HCT116 (cell line): Measurements from ENCODE around the gene FLVCR1. TPM values are rescaled to one million over a fixed set of nuclear protein-coding genes. Genes with fewer than 3 reads are reported as not detected.

Experiments used
- ATAC-seq: fragments of 200-7000 bp; cut with Tn5 transposase; 2 replicates; pipeline ENCODE4 v1.9.1; 2020; ENCODE audit warnings: mild to moderate bottlenecking, moderate library complexity
- BruUV-seq: library from RNA; stranded (reverse); fragments of 400-500 nt; replicated peaks from 2 replicates; lab custom pipeline; 2021; lab: Mats Ljungman, UMichigan
- CTCF ChIA-PET: fragments of 300-600 bp; sonication (Branson Sonifier 250); formaldehyde crosslinking; loops from one replicate; lab custom pipeline; 2021; ENCODE audit warnings: antibody characterized with exemption; lab: Charles Lee
- POLR2A ChIA-PET: fragments of 300-600, 350-600 bp; sonication (Branson Sonifier 250); formaldehyde crosslinking; loops from one replicate; lab custom pipeline; 2021; ENCODE audit warnings: antibody characterized with exemption; lab: Charles Lee
- RAD21 ChIA-PET, 2 experiments: fragments of 300-600 bp; sonication (Branson Sonifier 250); formaldehyde crosslinking; loops; one replicate each; lab custom pipeline; 2023; ENCODE audit warnings: low total read pairs in 2 of 2; ENCODE audit not compliant: uncharacterized antibody in 2 of 2, unreplicated experiment in 2 of 2, low non-redundant PET in 1 of 2; lab: Charles Lee
- DNase-seq: peaks from one replicate; pipeline ENCODE4 v3.0.0-alpha.2; 2010; ENCODE audit warnings: low read depth, low spot score
- H2AFZ ChIP-seq: fragments of 200-600 bp; shearing (Covaris generic), sonication (generic); 2 replicates; pipeline ENCODE4 v1.6.1; 2017; ENCODE audit warnings: low read depth, mixed run types, mixed read lengths, antibody characterized with exemption, low read length; ENCODE audit not compliant: poor library complexity, severe bottlenecking
- H3K27ac ChIP-seq: 2 replicates; pipeline ENCODE4 v1.5.1; 2012; ENCODE audit warnings: low read depth, low read length
- H3K27me3 ChIP-seq: fragments of 200-600 bp; sonication (generic); 2 replicates; pipeline ENCODE4 v1.6.1; 2016; ENCODE audit warnings: mixed run types, low read length, mixed read lengths; ENCODE audit not compliant: insufficient read depth
- H3K36me3 ChIP-seq, 2 experiments: fragments of 200-500 bp in 1 of 2; fragments of 200-600 bp in 1 of 2; sonication (Bioruptor generic) in 1 of 2; sonication (generic) in 1 of 2; 2 replicates each; pipeline versions ENCODE4 v1.5.1 to v1.6.1; 2014 to 2016; ENCODE audit warnings: low read length in 2 of 2, inconsistent platforms in 1 of 2, mixed read lengths in 1 of 2, mixed run types in 1 of 2; ENCODE audit not compliant: insufficient read depth in 2 of 2, control insufficient read depth in 1 of 2
- H3K4me1 ChIP-seq, 2 experiments: fragments of 200-600 bp in 1 of 2; sonication (generic) in 1 of 2; 2 replicates each; pipeline versions ENCODE4 v1.5.1 to v1.6.1; 2012 to 2017; ENCODE audit warnings: low read length in 2 of 2, inconsistent platforms in 1 of 2, mild to moderate bottlenecking in 1 of 2, mixed read lengths in 1 of 2, mixed run types in 1 of 2, moderate library complexity in 1 of 2; ENCODE audit not compliant: insufficient read depth in 2 of 2, control insufficient read depth in 1 of 2
- H3K4me2 ChIP-seq: fragments of 200-600 bp; sonication (generic); 2 replicates; pipeline ENCODE4 v1.6.1; 2017; ENCODE audit warnings: mixed run types, low read length, mixed read lengths
- H3K4me3 ChIP-seq, 2 experiments: fragments of 200-600 bp in 1 of 2; sonication (generic) in 1 of 2; replicated peaks in 1 of 2; 2 replicates each; pipeline ENCODE4 v1.5.1; 2011 to 2016; ENCODE audit warnings: low read length in 2 of 2, control low read depth in 1 of 2, low read depth in 1 of 2, mild to moderate bottlenecking in 1 of 2, mixed read lengths in 1 of 2, mixed run types in 1 of 2
- H3K79me2 ChIP-seq: fragments of 200-600 bp; sonication (generic); 2 replicates; pipeline ENCODE4 v1.6.1; 2017; ENCODE audit warnings: mild to moderate bottlenecking, mixed run types, low read length, moderate library complexity, mixed read lengths; ENCODE audit not compliant: insufficient read depth
- H3K9ac ChIP-seq: fragments of 200-600 bp; sonication (generic); 2 replicates; pipeline ENCODE4 v1.6.1; 2016; ENCODE audit warnings: low read length, mixed read lengths
- H3K9me2 ChIP-seq: fragments of 200-600 bp; sonication (generic), shearing (Covaris generic); 2 replicates; pipeline ENCODE4 v1.6.1; 2017; ENCODE audit warnings: mixed run types, mild to moderate bottlenecking, moderate library complexity; ENCODE audit not compliant: insufficient read depth
- H3K9me3 ChIP-seq, 2 experiments: fragments of 200-500 bp in 1 of 2; fragments of 200-600 bp in 1 of 2; sonication (Bioruptor generic) in 1 of 2; sonication (generic) in 1 of 2; 2 replicates each; pipeline ENCODE4 v1.6.1; 2014 to 2017; ENCODE audit warnings: low read length in 2 of 2, mixed read lengths in 2 of 2, inconsistent platforms in 1 of 2, low read depth in 1 of 2, mild to moderate bottlenecking in 1 of 2, mixed run types in 1 of 2, moderate library complexity in 1 of 2; ENCODE audit not compliant: control insufficient read depth in 1 of 2, insufficient read depth in 1 of 2
- H4K20me1 ChIP-seq: fragments of 200-600 bp; sonication (generic), shearing (Covaris generic); 2 replicates; pipeline ENCODE4 v1.6.1; 2017; ENCODE audit warnings: mixed run types, mild to moderate bottlenecking, moderate library complexity; ENCODE audit not compliant: insufficient read depth
- CBX3 ChIP-seq: IDR thresholded peaks from 2 replicates; pipeline ENCODE4 v1.6.1; 2012; ENCODE audit warnings: low read depth
- EGR1 ChIP-seq: IDR thresholded peaks from 2 replicates; pipeline ENCODE4 v1.6.1; 2012; ENCODE audit warnings: low read depth
- ELF1 ChIP-seq: IDR thresholded peaks from 2 replicates; pipeline ENCODE4 v1.6.1; 2012; ENCODE audit warnings: low read depth, borderline replicate concordance
- EZH2phosphoT487 ChIP-seq: fragments of 200-600 bp; IDR thresholded peaks from 2 replicates; pipeline ENCODE4 v1.6.1; 2018; ENCODE audit warnings: antibody characterized with exemption, borderline replicate concordance
- JUND ChIP-seq: IDR thresholded peaks from 2 replicates; pipeline ENCODE4 v1.6.1; 2012
- MAX ChIP-seq: IDR thresholded peaks from 2 replicates; pipeline ENCODE4 v1.6.1; 2012
- POLR2A ChIP-seq: IDR thresholded peaks from 2 replicates; pipeline ENCODE4 v1.7.0; 2011; ENCODE audit warnings: borderline replicate concordance; ENCODE audit not compliant: insufficient read depth, insufficient read length; ENCODE audit errors: extremely low read depth
- POLR2AphosphoS5 ChIP-seq: IDR thresholded peaks from 2 replicates; pipeline ENCODE4 v1.6.1; 2011; ENCODE audit warnings: mild to moderate bottlenecking, low read depth, low read length, moderate library complexity
- REST ChIP-seq: IDR thresholded peaks from 2 replicates; pipeline ENCODE4 v1.6.1; 2012; ENCODE audit warnings: low read depth
- SIN3A ChIP-seq: IDR thresholded peaks from 2 replicates; pipeline ENCODE4 v1.6.1; 2012; ENCODE audit warnings: low read depth
- SP1 ChIP-seq: IDR thresholded peaks from 2 replicates; pipeline ENCODE4 v1.6.1; 2012; ENCODE audit warnings: low read depth
- SRF ChIP-seq: IDR thresholded peaks from 2 replicates; pipeline ENCODE4 v1.6.1; 2012; ENCODE audit warnings: low read depth
- YY1 ChIP-seq: IDR thresholded peaks from 2 replicates; pipeline ENCODE4 v1.6.1; 2011; ENCODE audit warnings: low read length, low read depth, moderate library complexity, mild to moderate bottlenecking; ENCODE audit not compliant: insufficient replicate concordance; ENCODE audit errors: extremely low read depth
- ZFX ChIP-seq: fragments of 450-650 bp; IDR thresholded peaks from 2 replicates; pipeline ENCODE4 v1.6.1; 2017
- ZNF274 ChIP-seq: fragments of 200-500 bp; sonication (Bioruptor generic); IDR thresholded peaks from 2 replicates; pipeline ENCODE4 v1.6.1; 2014; ENCODE audit warnings: mild to moderate bottlenecking, low read depth, low read length, inconsistent platforms
- intact Hi-C: fragments of 100-400 bp; cut with micrococcal nuclease; formaldehyde crosslinking; loops from 2 replicates; pipeline ENCODE4 v1.10.0; 2022
- total RNA-seq: library from RNA; stranded (reverse); gene quantifications from one replicate; pipeline ENCODE4 v1.2.1, GENCODE V29; 2021; ENCODE audit not compliant: unreplicated experiment

The FLVCR1 gene
- total RNA-seq, 1 experiment from 2014 or later, result 19.0 TPM

GRCh38 chr1:212944229-212944901, 86.3 kb downstream of the FLVCR1 start:
- ATAC-seq, result no peak
- H3K4me3 ChIP-seq, result no peak overlapping the region
- RAD21 ChIA-PET, result no interaction called here
- no peaks in the 10 kb centered on the region for H3K79me2 ChIP-seq
- H3K27ac ChIP-seq, result no peak overlapping the region
- no peak for DNase-seq
- H4K20me1 ChIP-seq, result no peaks in the 10 kb centered on the region
- no peak overlapping the region for H2AFZ ChIP-seq
- BruUV-seq, result no TSS peak
- intact Hi-C loops, result no loop called here
- TF ChIP-seq ZFX (no peak), SP1 (no peak), ELF1 (no peak), MAX (no peak), SRF (no peak), CBX3 (no peak), ZNF274 (no peak), EZH2phosphoT487 (no peak), YY1 (no peak), EGR1 (no peak), SIN3A (no peak), POLR2A (no peak), POLR2AphosphoS5 (no peak), REST (no peak), JUND (no peak)
- H3K36me3 ChIP-seq, result no peaks in the 10 kb centered on the region
- H3K9me3 ChIP-seq, result no peaks in the 10 kb centered on the region
- no peaks in the 10 kb centered on the region for H3K9me2 ChIP-seq
- H3K27me3 ChIP-seq, result no peaks in the 10 kb centered on the region
- no peak overlapping the region for H3K4me2 ChIP-seq
- CTCF ChIA-PET, result no interaction called here
- no peak overlapping the region for H3K9ac ChIP-seq
- H3K4me1 ChIP-seq, result no peaks in the 10 kb centered on the region
- POLR2A ChIA-PET, result no interaction called here
